ENCODE measurements around the gene SAMD4A. TPM values are rescaled to one million over a fixed set of nuclear protein-coding genes. Genes with fewer than 3 reads are reported as not detected.

SAMD4A gene
- total RNA-seq, 3 donors from 2014 or later: 28.5 to 44.6 (median 36.2) TPM

DNA sequence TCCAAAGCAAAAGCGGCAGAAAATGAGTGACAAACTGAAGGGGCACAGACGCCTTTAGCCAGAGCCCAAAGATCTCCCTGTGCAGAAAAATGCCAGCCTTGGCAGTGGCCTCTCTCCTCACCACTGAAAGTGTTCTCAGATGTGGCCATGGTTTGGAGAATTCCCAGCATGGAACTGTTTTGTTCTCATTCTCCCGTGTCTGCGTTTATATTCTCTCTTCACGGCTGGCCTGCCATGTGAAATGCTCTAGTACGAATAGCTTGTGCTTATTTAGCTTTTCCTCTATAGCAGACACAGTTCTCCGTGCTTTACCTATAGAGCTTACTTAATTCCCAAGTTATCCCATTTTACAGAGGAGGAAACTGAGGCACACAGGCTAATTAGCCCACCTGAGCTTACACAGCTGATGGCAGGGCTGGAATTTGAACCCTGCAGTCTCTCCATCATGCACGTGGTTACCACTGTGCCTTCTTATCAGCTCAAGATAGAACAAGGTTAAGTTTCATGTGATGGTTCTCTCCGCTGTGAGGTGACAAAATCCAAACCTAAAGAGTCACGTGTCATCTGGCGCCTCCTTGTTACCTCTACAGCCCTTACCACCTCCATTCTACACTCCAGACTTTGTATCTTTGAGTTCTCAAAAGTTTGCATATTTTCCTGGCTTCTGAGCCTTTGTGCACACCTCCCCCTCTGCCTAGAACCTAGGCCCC lies 194.1 kb downstream of the SAMD4A start:
- intact Hi-C loops (cut with DNase I; ENCODE audit: low total_unique reads): no loop called here
- Histone ChIP-seq H3K27ac (no peak overlapping the region), H3K36me3 (no peaks in the 10 kb centered on the region), H3K4me1 (no peaks in the 10 kb centered on the region), H3K27me3 (no peaks in the 10 kb centered on the region), H3K9me3 (no peaks in the 10 kb centered on the region), H3K4me3 (no peak overlapping the region)
- TF ChIP-seq POLR2AphosphoS5 (IDR thresholded peaks at IDR 0.05) (no peak), CTCF (IDR thresholded peaks at IDR 0.05) (no peak), POLR2A (IDR thresholded peaks at IDR 0.05) (no peak)
- no peak for DNase-seq (ENCODE audit: low spot score in 2 of 2)

- no peaks in the 10 kb centered on the region for H3K4me1 ChIP-seq
- intact Hi-C loops (cut with DNase I; ENCODE audit: low total_unique reads): no loop called here
Measured at GRCh38 chr14:54761835-54762234, 194.9 kb downstream of the SAMD4A start.

GRCh38 chr14:54762296-54762695 lies 195.4 kb downstream of the SAMD4A start:
- TF ChIP-seq CTCF (IDR thresholded peaks at IDR 0.05): no peak
- TF ChIP-seq POLR2AphosphoS5 (IDR thresholded peaks at IDR 0.05): no peak
- TF ChIP-seq POLR2A (IDR thresholded peaks at IDR 0.05): no peak
- DNase-seq (ENCODE audit: low spot score in 2 of 2): no peak
- Histone ChIP-seq H3K9me3 (no peaks in the 10 kb centered on the region), H3K36me3 (no peaks in the 10 kb centered on the region), H3K4me1 (no peaks in the 10 kb centered on the region), H3K4me3 (no peak overlapping the region), H3K27me3 (no peaks in the 10 kb centered on the region), H3K27ac (no peak overlapping the region)
- intact Hi-C loops (cut with DNase I; ENCODE audit: low total_unique reads): no loop called here

More at GRCh38 chr14:54761835-54762234, 194.9 kb downstream of the SAMD4A start:
- DNase-seq (ENCODE audit: low spot score in 2 of 2): no peak
- TF ChIP-seq POLR2AphosphoS5 (IDR thresholded peaks at IDR 0.05) (no peak), CTCF (IDR thresholded peaks at IDR 0.05) (no peak), POLR2A (IDR thresholded peaks at IDR 0.05) (no peak)
- H3K9me3 ChIP-seq: no peaks in the 10 kb centered on the region
- no peaks in the 10 kb centered on the region for H3K27me3 ChIP-seq
- no peak overlapping the region for H3K4me3 ChIP-seq
- no peak overlapping the region for H3K27ac ChIP-seq
- H3K36me3 ChIP-seq: no peaks in the 10 kb centered on the region

GRCh38 chr14:54763761-54764160 lies 196.8 kb downstream of the SAMD4A start:
- DNase-seq (ENCODE audit: low spot score in 2 of 2): no peak
- Histone ChIP-seq H3K27me3 (no peaks in the 10 kb centered on the region), H3K27ac (no peak overlapping the region), H3K9me3 (no peaks in the 10 kb centered on the region), H3K4me1 (no peaks in the 10 kb centered on the region), H3K4me3 (no peak overlapping the region), H3K36me3 (no peaks in the 10 kb centered on the region)
- intact Hi-C loops (cut with DNase I; ENCODE audit: low total_unique reads): no loop called here
- TF ChIP-seq CTCF (IDR thresholded peaks at IDR 0.05) (no peak), POLR2AphosphoS5 (IDR thresholded peaks at IDR 0.05) (no peak), POLR2A (IDR thresholded peaks at IDR 0.05) (no peak)

DNA sequence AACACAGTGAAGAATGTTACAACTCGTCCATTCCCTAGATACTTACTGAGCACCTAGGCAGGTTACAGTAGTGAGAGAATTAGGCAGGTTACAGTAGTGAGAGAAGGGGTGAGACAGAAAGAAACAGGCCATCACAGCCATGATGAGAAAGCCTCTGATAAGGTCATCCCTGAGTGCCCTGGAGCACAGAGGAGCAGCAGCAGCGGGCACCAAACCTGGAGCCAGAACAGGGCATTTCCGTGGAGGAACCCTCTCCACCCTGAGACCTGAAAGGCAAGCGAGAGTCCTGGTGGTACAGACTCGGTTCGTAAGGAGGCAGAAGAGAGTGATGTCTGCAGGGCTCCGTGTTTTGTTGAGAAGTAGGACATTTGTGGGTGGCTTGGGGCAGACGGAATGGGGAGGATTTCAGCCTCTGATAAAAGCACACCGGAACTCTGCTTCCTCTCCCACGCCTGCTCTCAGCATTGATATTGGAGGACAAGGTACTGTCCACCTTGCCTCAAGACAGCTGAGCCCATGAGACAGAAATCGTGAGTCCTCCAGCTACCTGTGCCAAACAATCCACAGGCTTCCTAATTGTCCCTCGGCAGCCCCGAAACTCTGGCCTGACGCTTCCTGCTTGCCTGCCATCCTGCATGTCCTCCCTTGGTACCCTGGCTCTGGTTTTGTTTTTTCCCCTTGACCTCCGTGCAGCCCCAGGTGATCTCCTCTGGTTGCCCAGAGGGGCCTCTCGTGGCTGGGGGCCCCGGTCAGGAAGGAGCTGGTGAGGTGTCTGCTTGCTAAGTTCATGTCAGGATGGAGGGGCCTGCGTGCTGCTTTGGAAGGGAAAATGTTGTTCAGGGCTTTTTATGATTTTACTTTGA lies 199.6 kb downstream of the SAMD4A start:
- H3K27ac ChIP-seq: peak overlapping the region in 1 of 2 donors; percentile 33
- H3K4me1 ChIP-seq: no peaks in the 10 kb centered on the region
- DNase-seq (ENCODE audit: low spot score in 2 of 2): no peak
- no peaks in the 10 kb centered on the region for H3K36me3 ChIP-seq
- intact Hi-C loops (cut with DNase I; ENCODE audit: low total_unique reads): no loop called here
- no peak for TF ChIP-seq POLR2A (IDR thresholded peaks at IDR 0.05)
- TF ChIP-seq POLR2AphosphoS5 (IDR thresholded peaks at IDR 0.05): no peak
- no peak for TF ChIP-seq CTCF (IDR thresholded peaks at IDR 0.05)
- H3K4me3 ChIP-seq: no peak overlapping the region
- no peaks in the 10 kb centered on the region for H3K27me3 ChIP-seq
- no peaks in the 10 kb centered on the region for H3K9me3 ChIP-seq
